GM10266 (cell line): ENCODE data around the gene LRRC1.

Source experiments
- DNase-seq: peaks from one replicate; pipeline ENCODE4 v3.0.0; 2012; ENCODE audit errors: extremely low spot score
- TF ChIP-seq, protein P1 (sequence below): IDR thresholded peaks from 2 replicates; pipeline ENCODE4 v1.5.1; 2012; ENCODE audit warnings: mild to moderate bottlenecking, low read depth; ENCODE audit not compliant: control insufficient read depth, insufficient read depth; ENCODE audit errors: missing control alignments

Gene LRRC1

DNA sequence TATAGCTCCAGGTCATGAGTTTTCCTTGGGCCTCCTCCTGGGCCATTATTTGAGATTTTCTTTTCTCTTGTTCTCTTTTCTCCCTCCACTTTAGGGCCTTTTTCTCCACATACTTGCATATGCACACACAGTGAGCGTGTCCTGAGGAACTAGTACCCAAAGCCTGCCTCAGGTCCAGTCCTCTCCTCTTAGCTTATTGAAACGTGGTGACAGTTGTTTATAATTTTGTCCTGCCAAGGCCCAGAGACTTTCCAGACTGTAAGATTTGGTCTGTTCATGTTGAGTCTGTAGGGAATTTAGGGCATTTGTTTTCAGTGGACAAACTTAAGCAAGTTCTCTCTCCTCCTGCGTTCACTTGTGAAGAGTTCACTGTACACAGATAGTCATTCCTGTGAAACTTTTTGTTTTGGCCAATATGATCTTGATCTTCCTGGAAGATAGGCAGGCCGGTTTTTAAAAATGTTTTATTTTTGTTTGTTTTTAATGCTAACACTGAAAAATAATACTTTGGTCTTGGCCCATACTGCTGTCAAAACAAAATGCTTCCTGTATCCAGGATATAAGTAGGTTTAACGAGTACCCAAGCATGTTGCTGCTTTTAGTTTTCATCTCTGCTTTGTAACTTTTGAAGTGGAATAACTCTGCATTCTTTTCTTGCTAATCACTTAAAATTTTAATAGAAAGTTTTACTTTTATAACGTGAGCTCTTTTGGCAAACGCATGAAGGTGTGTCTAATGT lies 20.7 kb downstream of the LRRC1 start:
- DNase-seq: no peak
- TF ChIP-seq, protein P1, sequence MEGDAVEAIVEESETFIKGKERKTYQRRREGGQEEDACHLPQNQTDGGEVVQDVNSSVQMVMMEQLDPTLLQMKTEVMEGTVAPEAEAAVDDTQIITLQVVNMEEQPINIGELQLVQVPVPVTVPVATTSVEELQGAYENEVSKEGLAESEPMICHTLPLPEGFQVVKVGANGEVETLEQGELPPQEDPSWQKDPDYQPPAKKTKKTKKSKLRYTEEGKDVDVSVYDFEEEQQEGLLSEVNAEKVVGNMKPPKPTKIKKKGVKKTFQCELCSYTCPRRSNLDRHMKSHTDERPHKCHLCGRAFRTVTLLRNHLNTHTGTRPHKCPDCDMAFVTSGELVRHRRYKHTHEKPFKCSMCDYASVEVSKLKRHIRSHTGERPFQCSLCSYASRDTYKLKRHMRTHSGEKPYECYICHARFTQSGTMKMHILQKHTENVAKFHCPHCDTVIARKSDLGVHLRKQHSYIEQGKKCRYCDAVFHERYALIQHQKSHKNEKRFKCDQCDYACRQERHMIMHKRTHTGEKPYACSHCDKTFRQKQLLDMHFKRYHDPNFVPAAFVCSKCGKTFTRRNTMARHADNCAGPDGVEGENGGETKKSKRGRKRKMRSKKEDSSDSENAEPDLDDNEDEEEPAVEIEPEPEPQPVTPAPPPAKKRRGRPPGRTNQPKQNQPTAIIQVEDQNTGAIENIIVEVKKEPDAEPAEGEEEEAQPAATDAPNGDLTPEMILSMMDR: no peak

DNA sequence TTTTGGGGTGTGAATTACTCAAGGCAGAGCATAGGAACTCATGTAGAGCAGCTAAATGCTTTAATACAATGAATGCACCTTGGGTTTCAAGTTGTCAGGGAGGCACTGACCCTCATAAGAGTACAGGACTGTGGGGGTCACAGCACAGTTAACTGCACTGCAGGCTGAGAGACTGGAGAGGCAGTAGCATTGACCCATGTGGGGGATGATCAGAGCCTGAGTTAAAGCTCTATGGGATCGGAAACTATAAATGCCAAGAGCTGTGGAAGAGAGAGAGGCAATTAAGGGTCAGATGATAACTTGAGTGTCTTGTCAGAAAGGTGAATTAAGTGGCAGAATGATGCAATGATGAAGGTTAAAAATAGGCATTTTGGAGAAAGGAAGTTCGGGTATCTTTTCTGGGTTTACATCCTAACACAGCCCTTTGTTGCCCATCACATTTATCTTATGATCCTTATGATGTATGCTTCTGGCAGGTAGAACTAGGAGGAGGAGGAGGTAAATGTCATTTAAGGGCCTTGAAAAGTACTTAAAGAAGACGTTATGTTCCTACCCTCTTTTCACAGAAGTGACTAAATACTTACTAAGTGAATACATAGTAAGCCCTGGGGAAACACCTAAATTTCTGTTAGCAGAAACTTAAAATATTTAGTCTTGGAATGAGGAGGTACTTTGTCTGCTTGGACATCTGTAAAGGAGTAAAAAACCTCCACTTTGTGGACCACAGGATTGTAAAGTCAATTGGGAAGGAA lies 24.2 kb downstream of the LRRC1 start:
- TF ChIP-seq, protein P1: no peak
- DNase-seq: no peak

DNA sequence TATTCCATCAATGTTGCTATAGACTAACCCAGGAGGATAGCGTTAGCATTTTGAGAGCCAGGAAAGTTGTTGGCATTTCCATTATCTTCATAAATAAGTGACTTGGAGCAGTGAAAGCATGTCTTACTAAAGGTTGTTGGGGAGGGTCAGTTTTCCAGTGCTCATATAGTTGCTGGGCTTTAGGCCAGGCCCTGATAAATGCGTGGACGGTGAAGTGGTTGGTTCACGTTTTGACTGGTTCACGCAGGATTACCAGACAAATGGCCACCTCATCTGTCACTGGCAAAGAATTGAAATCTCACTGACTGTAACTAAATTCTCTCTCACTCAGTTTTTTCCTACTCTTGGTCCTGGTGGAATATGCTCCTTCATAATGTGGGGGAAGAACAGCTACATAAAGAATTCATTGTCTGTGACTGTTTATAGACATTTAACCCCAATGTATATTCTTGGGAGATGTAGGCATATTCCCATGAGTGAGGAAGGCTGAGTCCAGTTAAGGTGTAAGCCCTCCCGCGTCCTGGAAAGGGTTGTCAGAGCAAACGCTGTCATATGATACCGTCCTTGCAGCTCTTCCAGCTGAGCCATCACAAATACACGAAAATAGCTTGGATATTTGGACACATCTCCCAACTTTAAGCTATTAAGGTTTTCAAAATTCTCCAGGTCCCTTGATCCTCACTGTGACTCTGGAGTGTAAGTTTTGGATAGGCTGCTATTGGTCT lies 27.8 kb downstream of the LRRC1 start:
- TF ChIP-seq, protein P1: no peak
- DNase-seq: no peak

DNA sequence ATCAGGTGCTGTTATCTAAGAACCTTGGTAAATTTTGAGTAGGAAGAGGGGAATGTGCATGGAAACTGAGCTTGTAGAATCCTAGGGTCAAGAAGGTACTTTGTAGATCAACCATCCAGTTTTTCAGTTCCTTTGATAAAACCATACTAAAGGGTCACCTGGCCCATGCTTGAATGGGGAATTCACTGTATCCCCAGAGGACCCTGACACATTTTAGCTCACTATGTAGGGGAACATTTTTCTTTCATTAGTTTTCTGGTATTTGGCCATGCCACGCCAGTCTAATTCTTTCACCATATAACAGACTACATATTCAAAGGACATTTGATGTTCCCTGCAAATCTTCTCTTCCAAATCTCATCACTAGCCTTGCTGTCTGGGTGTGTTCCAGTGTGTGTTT lies 29.9 kb downstream of the LRRC1 start:
- DNase-seq: no peak
- TF ChIP-seq, protein P1: no peak

DNA sequence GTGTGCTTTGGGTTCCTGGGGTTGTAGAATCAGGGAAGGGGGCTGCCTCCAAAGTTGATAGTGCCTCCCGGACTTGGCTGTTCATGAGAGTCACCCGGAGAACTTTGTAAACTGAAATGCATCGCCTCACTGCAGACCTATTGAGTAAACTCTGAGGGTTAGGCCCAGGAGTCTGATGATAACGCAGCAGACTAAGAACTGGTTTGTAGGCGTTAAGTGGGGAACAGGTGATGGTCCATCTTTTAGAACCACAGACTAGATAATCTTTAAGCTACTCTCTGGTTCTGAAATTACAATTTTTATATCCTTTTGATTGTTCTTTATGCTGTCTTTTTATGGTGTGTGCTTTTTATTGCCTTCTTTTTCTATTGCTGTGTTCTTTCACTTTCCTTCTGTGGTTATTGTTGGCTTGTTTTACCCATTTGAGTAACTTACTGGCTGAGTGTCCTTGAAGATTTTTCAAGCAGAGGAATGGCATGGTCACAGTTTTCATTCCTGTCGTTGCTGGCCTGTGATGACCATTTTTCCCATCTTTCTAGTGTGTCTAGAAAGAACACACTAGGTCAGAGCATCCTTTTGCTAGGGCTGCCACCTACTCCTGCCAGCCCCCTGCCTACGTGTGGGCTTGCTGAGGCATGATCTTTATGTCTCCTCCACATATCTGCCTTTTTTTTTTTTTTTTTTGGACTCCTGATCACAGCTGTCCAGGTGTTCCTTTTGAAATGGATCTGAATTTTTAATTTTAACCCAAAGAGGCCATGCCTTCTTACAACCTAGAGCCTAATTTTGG lies 30.9 kb downstream of the LRRC1 start:
- TF ChIP-seq, protein P1: no peak
- no peak for DNase-seq

DNA sequence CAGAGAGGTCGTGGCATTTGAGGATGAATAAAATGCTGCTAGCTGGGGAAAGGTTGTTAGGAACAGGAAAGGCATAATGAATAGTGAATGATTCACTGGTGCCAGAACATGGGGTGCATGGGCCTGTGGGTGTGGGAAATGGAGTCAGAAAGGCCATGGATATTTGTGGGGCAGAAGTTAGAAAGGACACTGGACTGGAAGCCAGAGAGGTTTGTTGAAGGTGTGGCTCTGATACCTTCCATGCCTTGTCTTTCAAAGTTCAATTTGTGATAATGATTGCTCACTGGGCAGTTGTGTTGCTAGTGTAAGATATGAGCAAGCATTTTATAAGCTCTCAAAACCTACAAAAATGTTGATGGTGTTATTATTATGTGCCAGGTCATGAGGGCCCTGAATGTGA lies 32.7 kb downstream of the LRRC1 start:
- TF ChIP-seq, protein P1: no peak
- DNase-seq: no peak
